SK-N-SH (cell line): ENCODE measurements around the gene SH3PXD2A. TPM values are rescaled to one million over a fixed set of nuclear protein-coding genes. Genes with fewer than 3 reads are reported as not detected.

ENCODE experiments used
- CTCF ChIA-PET: fragments of 300-600, 350-600 bp; formaldehyde crosslinking; extraction: SDS; loops from one replicate; lab custom pipeline; 2021; lab: Yijun Ruan, JAX
- POLR2A ChIA-PET: fragments of 350-600 bp; sonication (Branson Sonifier 250); formaldehyde crosslinking; extraction: SDS; loops from one replicate; lab custom pipeline; 2020; ENCODE audit warnings: antibody characterized with exemption, inconsistent platforms; lab: Yijun Ruan, JAX
- DNase-seq: peaks from one replicate; pipeline ENCODE4 v3.0.0; 2012
- H2AFZ ChIP-seq: fragments of 200-600 bp; sonication (generic); 2 replicates; pipeline ENCODE4 v1.8.1; 2016; ENCODE audit warnings: antibody characterized with exemption, mild to moderate bottlenecking, low read depth
- H3F3A ChIP-seq: fragments of 200-600 bp; sonication (generic); replicated peaks from 2 replicates; pipeline ENCODE3; 2016; ENCODE audit warnings: antibody characterized with exemption, mild to moderate bottlenecking; ENCODE audit not compliant: insufficient read depth
- H3K27ac ChIP-seq, 2 experiments: fragments of 200-500 bp in 1 of 2; fragments of 200-600 bp in 1 of 2; sonication (Bioruptor generic) in 1 of 2; sonication (generic), shearing (Covaris generic) in 1 of 2; 2 replicates each; pipeline versions ENCODE4 v1.5.1 to v1.6.1; 2014 to 2016; ENCODE audit warnings: low read depth in 2 of 2, inconsistent platforms in 1 of 2, low read length in 1 of 2, mild to moderate bottlenecking in 1 of 2, mixed read lengths in 1 of 2
- H3K27me3 ChIP-seq: fragments of 200-600 bp; sonication (generic), shearing (Covaris generic); 2 replicates; pipeline ENCODE4 v1.6.1; 2016; ENCODE audit warnings: mixed run types; ENCODE audit not compliant: insufficient read depth
- H3K36me3 ChIP-seq, 2 experiments: fragments of 200-500 bp in 1 of 2; fragments of 200-600 bp in 1 of 2; sonication (Bioruptor generic) in 1 of 2; sonication (generic) in 1 of 2; replicated peaks in 1 of 2; 2 replicates each; pipeline versions ENCODE3 to v1.5.1; 2014 to 2016; ENCODE audit warnings: low read length in 1 of 2, mild to moderate bottlenecking in 1 of 2; ENCODE audit not compliant: insufficient read depth in 2 of 2, control insufficient read depth in 1 of 2
- H3K4me1 ChIP-seq, 2 experiments: fragments of 200-500 bp in 1 of 2; fragments of 200-600 bp in 1 of 2; sonication (Bioruptor generic) in 1 of 2; sonication (generic), shearing (Covaris generic) in 1 of 2; 2 replicates each; pipeline versions ENCODE4 v1.5.1 to v1.6.1; 2014 to 2016; ENCODE audit warnings: low read depth in 1 of 2, low read length in 1 of 2, mixed run types in 1 of 2; ENCODE audit not compliant: insufficient read depth in 2 of 2, control insufficient read depth in 1 of 2
- H3K4me2 ChIP-seq: fragments of 200-600 bp; sonication (generic), shearing (Covaris generic); 2 replicates; pipeline ENCODE4 v1.6.1; 2017; ENCODE audit warnings: mixed run types
- H3K4me3 ChIP-seq, 2 experiments: fragments of 200-500 bp in 1 of 2; fragments of 200-600 bp in 1 of 2; sonication (Bioruptor generic) in 1 of 2; sonication (generic), shearing (Covaris generic) in 1 of 2; 2 replicates each; pipeline versions ENCODE4 v1.5.1 to v1.8.1; 2014 to 2016; ENCODE audit warnings: low read depth in 2 of 2, inconsistent platforms in 1 of 2, low read length in 1 of 2, mild to moderate bottlenecking in 1 of 2, mixed read lengths in 1 of 2, moderate library complexity in 1 of 2
- H3K79me2 ChIP-seq: fragments of 200-600 bp; sonication (generic); 2 replicates; pipeline ENCODE4 v1.8.1; 2017; ENCODE audit warnings: mild to moderate bottlenecking; ENCODE audit not compliant: insufficient read depth
- H3K9ac ChIP-seq: fragments of 200-600 bp; sonication (generic); 2 replicates; pipeline ENCODE4 v1.6.1; 2017; ENCODE audit warnings: mixed run types
- H3K9me2 ChIP-seq: fragments of 200-600 bp; sonication (generic); 2 replicates; pipeline ENCODE4 v1.6.1; 2017; ENCODE audit warnings: mixed run types
- H3K9me3 ChIP-seq: fragments of 200-600 bp; sonication (generic); 2 replicates; pipeline ENCODE4 v1.6.1; 2017; ENCODE audit warnings: mixed run types, mild to moderate bottlenecking, moderate library complexity
- H4K20me1 ChIP-seq: fragments of 200-600 bp; sonication (generic); 2 replicates; pipeline ENCODE4 v1.6.1; 2017; ENCODE audit warnings: mild to moderate bottlenecking, mixed run types; ENCODE audit not compliant: insufficient read depth
- CHD2 ChIP-seq: fragments of 150-350 bp; IDR thresholded peaks from 2 replicates; pipeline ENCODE4 v1.6.1; 2018; ENCODE audit warnings: low read length; ENCODE audit not compliant: partially characterized antibody
- CTCF ChIP-seq: fragments of 200-600 bp; sonication (generic); IDR thresholded peaks from 2 replicates; pipeline ENCODE4 v1.6.1; 2017; ENCODE audit warnings: antibody characterized with exemption, mild to moderate bottlenecking, moderate library complexity
- FOXM1 ChIP-seq: IDR thresholded peaks from 2 replicates; pipeline ENCODE4 v1.4.0; 2012; ENCODE audit warnings: low read depth, mild to moderate bottlenecking
- GABPA ChIP-seq: IDR thresholded peaks from 2 replicates; pipeline ENCODE4 v1.4.0; 2012; ENCODE audit warnings: low read depth, mild to moderate bottlenecking
- GATA2 ChIP-seq: sonication (generic); formaldehyde crosslinking; IDR thresholded peaks from 2 replicates; pipeline ENCODE4 v1.5.0; 2020; ENCODE audit warnings: mild to moderate bottlenecking, missing genetic modification reagents
- IRF3 ChIP-seq: fragments of 150-350 bp; IDR thresholded peaks from 2 replicates; pipeline ENCODE4 v1.6.1; 2016; ENCODE audit warnings: mild to moderate bottlenecking, low read depth, low read length
- MEF2A ChIP-seq: IDR thresholded peaks from 2 replicates; pipeline ENCODE4 v1.4.0; 2012; ENCODE audit warnings: low read depth, borderline replicate concordance
- MXI1 ChIP-seq: IDR thresholded peaks from 2 replicates; pipeline ENCODE4 v1.6.1; 2012; ENCODE audit warnings: mild to moderate bottlenecking, low read depth, low read length, improper control_type of control experiment
- NFIC ChIP-seq: IDR thresholded peaks from 2 replicates; pipeline ENCODE4 v1.4.0; 2012; ENCODE audit warnings: borderline replicate concordance
- PBX3 ChIP-seq: IDR thresholded peaks from 2 replicates; pipeline ENCODE4; 2012
- POLR2AphosphoS5 ChIP-seq: IDR thresholded peaks from 2 replicates; pipeline ENCODE4 v1.6.1; 2012; ENCODE audit warnings: low read depth, low read length
- RAD21 ChIP-seq: IDR thresholded peaks from 2 replicates; pipeline ENCODE4 v1.6.1; 2012; ENCODE audit warnings: mild to moderate bottlenecking, low read length
- RCOR1 ChIP-seq: fragments of 150-350 bp; IDR thresholded peaks from 2 replicates; pipeline ENCODE4 v1.6.1; 2017; ENCODE audit warnings: antibody characterized with exemption, low read length
- RFX5 ChIP-seq: IDR thresholded peaks from 2 replicates; pipeline ENCODE4 v1.6.1; 2012; ENCODE audit warnings: mild to moderate bottlenecking, improper control_type of control experiment, low read length
- SIN3A ChIP-seq: IDR thresholded peaks from 2 replicates; pipeline ENCODE4 v1.6.1; 2012; ENCODE audit warnings: low read depth, mild to moderate bottlenecking, low read length, moderate library complexity, borderline replicate concordance
- SMC3 ChIP-seq: IDR thresholded peaks from 2 replicates; pipeline ENCODE4 v1.6.1; 2012; ENCODE audit warnings: low read depth, low read length, improper control_type of control experiment
- TEAD4 ChIP-seq: IDR thresholded peaks from 2 replicates; pipeline ENCODE4 v1.4.0; 2012; ENCODE audit warnings: mild to moderate bottlenecking, borderline replicate concordance; ENCODE audit not compliant: insufficient read depth
- WGBS: methylation state at CpG from one replicate; pipeline ENCODE4 v1.1.6; 2017; ENCODE audit warnings: low lambda C conversion rate; 5-methylcytosine and 5-hydroxymethylcytosine counted together
- polyA plus RNA-seq, 3 experiments: library from polyadenylated mRNA; depleted of rRNA; stranded (reverse); fragments of >200 nt; gene quantifications; 2 replicates each; pipeline ENCODE4 v1.2.3, GENCODE V29; 2012
- TF ChIP-seq, protein P1 (sequence below): IDR thresholded peaks from 2 replicates; pipeline ENCODE4 v1.4.0; 2012; ENCODE audit warnings: low read depth
- TF ChIP-seq, protein P2 (sequence below): IDR thresholded peaks from 2 replicates; pipeline ENCODE4 v1.4.0; 2012; ENCODE audit warnings: low read depth, borderline replicate concordance
- TF ChIP-seq, protein P3 (sequence below): IDR thresholded peaks from 2 replicates; pipeline ENCODE4 v1.6.1; 2012; ENCODE audit warnings: mild to moderate bottlenecking, low read depth, low read length, moderate library complexity

SH3PXD2A gene
- polyA plus RNA-seq, 1 of the 3 experiments (the other 2 are of a cell fraction) = 2.5 TPM

DNA sequence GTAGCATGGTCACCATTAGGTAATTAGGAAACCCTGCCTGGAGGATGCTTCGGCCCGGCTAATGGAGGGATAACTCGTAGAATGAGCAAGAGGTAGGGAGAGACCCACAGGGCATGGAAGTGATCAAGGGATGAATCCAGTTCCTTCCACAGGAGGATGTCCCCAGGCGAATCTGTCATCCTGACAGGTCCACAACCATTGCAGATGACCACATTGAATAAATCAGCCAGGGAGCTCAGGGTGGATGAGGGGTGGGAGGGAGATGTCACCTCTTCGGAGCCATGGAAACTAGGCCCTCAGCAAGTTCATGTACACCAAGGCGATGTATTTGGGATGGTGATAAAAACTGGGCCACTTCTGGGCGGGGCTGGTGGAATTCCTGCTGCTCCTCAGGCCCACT, 28.5 kb downstream of the SH3PXD2A start:
- CTCF ChIA-PET = interaction anchor here (1.1 to 3.2 kb wide), 4 partner anchors 8 to 114 kb away, joined by 3 to 12 read pairs (median 4); no protein-coding TSS in a partner anchor
- H3K79me2 ChIP-seq = peaks cover 14% of the 10 kb centered on the region

More for the DNA sequence above, 28.5 kb downstream of the SH3PXD2A start:
- no peaks in the 10 kb centered on the region for H3K9me2 ChIP-seq
- 93% methylated on average over 7 of the region's 7 CpGs for WGBS
- peaks cover 20 to 28% of the 10 kb centered on the region in 2 experiments; a peak in 2 of 4 replicates for H3K4me1 ChIP-seq
- no peak overlapping the region for H3K27ac ChIP-seq
- no peak for TF ChIP-seq PBX3
- no peak for TF ChIP-seq MXI1
- TF ChIP-seq IRF3 = no peak
- no peak for TF ChIP-seq RAD21
- TF ChIP-seq POLR2AphosphoS5 = no peak
- no peak for TF ChIP-seq FOXM1
- TF ChIP-seq RCOR1 = no peak
- TF ChIP-seq MEF2A = no peak
- no peak for TF ChIP-seq CHD2
- no peak for TF ChIP-seq SIN3A
- no peak for TF ChIP-seq NFIC
- TF ChIP-seq, protein P1, sequence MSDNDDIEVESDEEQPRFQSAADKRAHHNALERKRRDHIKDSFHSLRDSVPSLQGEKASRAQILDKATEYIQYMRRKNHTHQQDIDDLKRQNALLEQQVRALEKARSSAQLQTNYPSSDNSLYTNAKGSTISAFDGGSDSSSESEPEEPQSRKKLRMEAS = no peak
- TF ChIP-seq TEAD4 = no peak
- TF ChIP-seq SMC3 = no peak
- TF ChIP-seq CTCF = no peak
- TF ChIP-seq, protein P2, sequence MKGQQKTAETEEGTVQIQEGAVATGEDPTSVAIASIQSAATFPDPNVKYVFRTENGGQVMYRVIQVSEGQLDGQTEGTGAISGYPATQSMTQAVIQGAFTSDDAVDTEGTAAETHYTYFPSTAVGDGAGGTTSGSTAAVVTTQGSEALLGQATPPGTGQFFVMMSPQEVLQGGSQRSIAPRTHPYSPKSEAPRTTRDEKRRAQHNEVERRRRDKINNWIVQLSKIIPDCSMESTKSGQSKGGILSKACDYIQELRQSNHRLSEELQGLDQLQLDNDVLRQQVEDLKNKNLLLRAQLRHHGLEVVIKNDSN = no peak
- TF ChIP-seq RFX5 = no peak
- TF ChIP-seq, protein P3, sequence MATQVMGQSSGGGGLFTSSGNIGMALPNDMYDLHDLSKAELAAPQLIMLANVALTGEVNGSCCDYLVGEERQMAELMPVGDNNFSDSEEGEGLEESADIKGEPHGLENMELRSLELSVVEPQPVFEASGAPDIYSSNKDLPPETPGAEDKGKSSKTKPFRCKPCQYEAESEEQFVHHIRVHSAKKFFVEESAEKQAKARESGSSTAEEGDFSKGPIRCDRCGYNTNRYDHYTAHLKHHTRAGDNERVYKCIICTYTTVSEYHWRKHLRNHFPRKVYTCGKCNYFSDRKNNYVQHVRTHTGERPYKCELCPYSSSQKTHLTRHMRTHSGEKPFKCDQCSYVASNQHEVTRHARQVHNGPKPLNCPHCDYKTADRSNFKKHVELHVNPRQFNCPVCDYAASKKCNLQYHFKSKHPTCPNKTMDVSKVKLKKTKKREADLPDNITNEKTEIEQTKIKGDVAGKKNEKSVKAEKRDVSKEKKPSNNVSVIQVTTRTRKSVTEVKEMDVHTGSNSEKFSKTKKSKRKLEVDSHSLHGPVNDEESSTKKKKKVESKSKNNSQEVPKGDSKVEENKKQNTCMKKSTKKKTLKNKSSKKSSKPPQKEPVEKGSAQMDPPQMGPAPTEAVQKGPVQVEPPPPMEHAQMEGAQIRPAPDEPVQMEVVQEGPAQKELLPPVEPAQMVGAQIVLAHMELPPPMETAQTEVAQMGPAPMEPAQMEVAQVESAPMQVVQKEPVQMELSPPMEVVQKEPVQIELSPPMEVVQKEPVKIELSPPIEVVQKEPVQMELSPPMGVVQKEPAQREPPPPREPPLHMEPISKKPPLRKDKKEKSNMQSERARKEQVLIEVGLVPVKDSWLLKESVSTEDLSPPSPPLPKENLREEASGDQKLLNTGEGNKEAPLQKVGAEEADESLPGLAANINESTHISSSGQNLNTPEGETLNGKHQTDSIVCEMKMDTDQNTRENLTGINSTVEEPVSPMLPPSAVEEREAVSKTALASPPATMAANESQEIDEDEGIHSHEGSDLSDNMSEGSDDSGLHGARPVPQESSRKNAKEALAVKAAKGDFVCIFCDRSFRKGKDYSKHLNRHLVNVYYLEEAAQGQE = no peak
- TF ChIP-seq GATA2 (CRISPR knock-in tag) = no peak
- no peak for TF ChIP-seq GABPA
- H4K20me1 ChIP-seq = 0 out of 2 replicates have a peak, but pooled peaks cover 3% of the 10 kb centered on the region
- no peak overlapping the region for H3K4me2 ChIP-seq
- no peak for DNase-seq
- H3K4me3 ChIP-seq = no peak overlapping the region
- no peak overlapping the region for H3K9ac ChIP-seq
- POLR2A ChIA-PET = no interaction called here
- H2AFZ ChIP-seq = no peak overlapping the region
- H3K9me3 ChIP-seq = no peaks in the 10 kb centered on the region
- H3K27me3 ChIP-seq = no peaks in the 10 kb centered on the region
- H3F3A ChIP-seq = no peaks in the 10 kb centered on the region
- H3K36me3 ChIP-seq = peaks cover 0 to 3% of the 10 kb centered on the region in 2 experiments
